OCI-LY7 (cell line): ENCODE results near the gene YIPF5. TPM values are rescaled to one million over a fixed set of nuclear protein-coding genes. Genes with fewer than 3 reads are reported as not detected.

Experiments used
- BruUV-seq: library from RNA; stranded (reverse); fragments of 400-500 nt; replicated peaks from 2 replicates; lab custom pipeline; 2021; lab: Mats Ljungman, UMichigan
- CTCF ChIA-PET: fragments of 300-600 bp; sonication (Branson Sonifier 250); formaldehyde crosslinking; loops from one replicate; lab custom pipeline; 2022; ENCODE audit warnings: antibody characterized with exemption; ENCODE audit not compliant: unreplicated experiment; lab: Charles Lee
- POLR2A ChIA-PET: fragments of 300-600 bp; sonication (Branson Sonifier 250); formaldehyde crosslinking; loops from one replicate; lab custom pipeline; 2022; ENCODE audit warnings: antibody characterized with exemption; lab: Charles Lee
- DNase-seq: peaks from one replicate; pipeline ENCODE4 v3.0.0-alpha.2; 2015; ENCODE audit warnings: low spot score
- H2AFZ ChIP-seq: fragments of 200-600 bp; sonication (generic), shearing (Covaris generic); 2 replicates; pipeline ENCODE4 v1.6.1; 2014; ENCODE audit warnings: mild to moderate bottlenecking, antibody characterized with exemption, low read length, moderate library complexity
- H3K27ac ChIP-seq: fragments of 200-600 bp; sonication (generic); 2 replicates; pipeline ENCODE4 v1.5.1; 2014; ENCODE audit warnings: mixed run types, low read depth, mild to moderate bottlenecking, moderate library complexity, low read length, inconsistent platforms; ENCODE audit not compliant: poor library complexity, severe bottlenecking
- H3K36me3 ChIP-seq: fragments of 200-600 bp; sonication (generic); 2 replicates; pipeline ENCODE4 v1.6.1; 2014; ENCODE audit warnings: mild to moderate bottlenecking, antibody characterized with exemption, low read length, moderate library complexity, mixed read lengths; ENCODE audit not compliant: insufficient read depth
- H3K4me1 ChIP-seq: fragments of 200-600 bp; sonication (generic); 2 replicates; pipeline ENCODE4 v1.5.1; 2014; ENCODE audit warnings: mild to moderate bottlenecking, low read length; ENCODE audit not compliant: insufficient read depth, poor library complexity, severe bottlenecking
- H3K4me2 ChIP-seq: fragments of 200-600 bp; sonication (generic); 2 replicates; pipeline ENCODE4 v1.6.1; 2014; ENCODE audit warnings: mild to moderate bottlenecking, low read length
- H3K4me3 ChIP-seq: fragments of 200-600 bp; sonication (generic); 2 replicates; pipeline ENCODE4 v1.5.1; 2014; ENCODE audit warnings: mild to moderate bottlenecking, low read depth, low read length; ENCODE audit not compliant: poor library complexity, severe bottlenecking
- H3K79me2 ChIP-seq: fragments of 200-600 bp; sonication (generic); 2 replicates; pipeline ENCODE4 v1.6.1; 2016; ENCODE audit warnings: low read depth, mild to moderate bottlenecking, low read length, moderate library complexity, mixed read lengths; ENCODE audit not compliant: insufficient read depth
- H3K9me2 ChIP-seq: fragments of 200-600 bp; sonication (generic); 2 replicates; pipeline ENCODE4 v1.6.1; 2016; ENCODE audit warnings: mild to moderate bottlenecking, low read length, mixed read lengths; ENCODE audit not compliant: insufficient read depth
- H3K9me3 ChIP-seq: fragments of 200-600 bp; sonication (generic); 2 replicates; pipeline ENCODE4 v1.6.1; 2014; ENCODE audit warnings: mild to moderate bottlenecking, mixed run types, low read length, mixed read lengths
- H4K20me1 ChIP-seq: fragments of 200-600 bp; sonication (generic); 2 replicates; pipeline ENCODE4 v1.6.1; 2014; ENCODE audit warnings: mild to moderate bottlenecking, antibody characterized with exemption, low read length, moderate library complexity, mixed read lengths; ENCODE audit not compliant: insufficient read depth
- CTCF ChIP-seq: fragments of 200-600 bp; sonication (generic); conservative IDR thresholded peaks from 2 replicates; pipeline ENCODE4 v1.5.1; 2014; ENCODE audit warnings: mild to moderate bottlenecking, antibody characterized with exemption, low read length, moderate library complexity, mixed read lengths
- EZH2phosphoT487 ChIP-seq: fragments of 200-600 bp; sonication (generic); IDR thresholded peaks from 2 replicates; pipeline ENCODE4 v1.6.1; 2018; ENCODE audit warnings: low read depth, borderline replicate concordance, mild to moderate bottlenecking, mixed run types, antibody characterized with exemption, low read length, moderate library complexity, mixed read lengths
- intact Hi-C: fragments of 100-400 bp; cut with micrococcal nuclease; formaldehyde crosslinking; loops from one replicate; pipeline ENCODE4 v1.10.0; 2022; ENCODE audit not compliant: unreplicated experiment
- total RNA-seq, 2 experiments: library from RNA; depleted of rRNA in 1 of 2; stranded (reverse); fragments of >200 nt in 1 of 2; shearing (Covaris generic) in 1 of 2; gene quantifications; 2 replicates each; pipeline ENCODE4 v1.2.3, GENCODE V29; 2014 to 2022

Gene YIPF5
- total RNA-seq, 2 experiments from 2014 or later = 11.9 to 23.1 TPM

DNA sequence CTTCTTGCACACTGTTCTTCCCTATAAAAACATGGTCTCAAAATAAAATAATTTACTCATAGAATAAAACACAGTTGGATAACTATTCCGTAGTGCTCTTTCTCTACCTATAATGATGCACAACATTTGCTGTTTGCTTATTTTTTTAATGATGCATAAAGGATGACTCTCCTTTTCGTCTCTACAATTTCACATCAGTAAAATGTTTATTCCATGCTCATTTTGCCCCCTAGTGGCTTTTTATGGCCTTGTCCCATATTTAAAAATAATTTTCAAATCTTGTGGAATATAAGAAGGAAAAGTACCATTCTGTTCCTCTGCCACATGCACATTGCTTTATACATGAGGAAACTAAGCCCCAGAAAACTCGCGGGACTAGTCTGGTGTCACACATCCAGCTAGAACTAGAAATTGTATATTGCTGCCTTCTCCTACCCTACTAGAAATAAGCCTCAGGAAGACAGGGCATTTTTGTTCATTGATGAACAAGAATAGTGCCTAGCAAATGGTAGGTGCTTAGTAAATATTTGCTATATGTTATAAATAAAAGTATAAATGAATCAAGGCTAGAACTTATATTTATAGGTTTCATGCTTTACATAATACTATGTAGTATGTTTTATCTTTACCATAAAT is 12.9 kb upstream of the YIPF5 start:
- H3K4me2 ChIP-seq = no peak overlapping the region
- no peak overlapping the region for H2AFZ ChIP-seq
- H3K36me3 ChIP-seq = no peaks in the 10 kb centered on the region
- H3K79me2 ChIP-seq = no peaks in the 10 kb centered on the region
- no TSS peak for BruUV-seq
- no peak overlapping the region for H3K27ac ChIP-seq
- H3K9me2 ChIP-seq = no peaks in the 10 kb centered on the region
- ChIA-PET CTCF (no interaction called here), POLR2A (no interaction called here)
- peaks cover 19% of the 10 kb centered on the region for H3K4me1 ChIP-seq
- intact Hi-C loops = loop anchor here (10.0 kb wide), 2 partner anchors 1179 to 1259 kb away; no protein-coding TSS in a partner anchor
- peak; percentile 90 for TF ChIP-seq CTCF
- no peak for TF ChIP-seq EZH2phosphoT487
- no peaks in the 10 kb centered on the region for H4K20me1 ChIP-seq
- H3K4me3 ChIP-seq = no peak overlapping the region
- peak; percentile 51 for DNase-seq
- H3K9me3 ChIP-seq = no peaks in the 10 kb centered on the region; the same call in 1 of the 2 replicates

DNA sequence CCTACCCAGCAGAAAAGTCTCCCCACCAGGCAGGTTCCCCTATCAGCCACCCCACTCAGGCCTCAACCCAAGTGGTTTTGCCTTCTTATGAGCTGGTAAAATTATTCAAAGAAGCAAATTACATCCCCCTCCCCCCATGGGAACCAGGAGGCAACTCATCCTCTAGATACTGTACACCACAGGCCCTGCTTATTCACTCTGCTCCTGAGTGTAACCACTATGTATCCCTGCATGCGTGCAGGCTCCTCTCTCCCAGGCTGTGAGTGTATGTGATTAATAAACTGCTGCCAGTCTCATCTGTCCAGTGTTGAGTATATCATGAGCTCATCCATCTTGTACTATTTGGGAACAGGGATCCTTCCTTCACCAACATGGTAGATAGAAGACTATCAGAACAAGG is 8.8 kb upstream of the YIPF5 start:
- Histone ChIP-seq H3K9me2 (no peaks in the 10 kb centered on the region), H3K27ac (no peak overlapping the region), H3K9me3 (no peaks in the 10 kb centered on the region), H3K4me2 (no peak overlapping the region), H3K79me2 (no peaks in the 10 kb centered on the region), H3K4me1 (no peaks in the 10 kb centered on the region), H3K36me3 (no peaks in the 10 kb centered on the region), H3K4me3 (no peak overlapping the region), H4K20me1 (no peaks in the 10 kb centered on the region), H2AFZ (no peak overlapping the region)
- intact Hi-C loops = loop anchor here (10.0 kb wide), 1 partner anchor 774 kb away; the partner anchor contains the start of gene NR3C1
- DNase-seq = no peak
- ChIA-PET CTCF (no interaction called here), POLR2A (interaction anchor here (0.8 to 2.8 kb wide), 2 partner anchors 9 to 11 kb away, joined by 4 to 11 read pairs; partner anchors contain the start of genes KCTD16 and YIPF5)
- no TSS peak for BruUV-seq
- TF ChIP-seq CTCF (no peak), EZH2phosphoT487 (no peak)

DNA sequence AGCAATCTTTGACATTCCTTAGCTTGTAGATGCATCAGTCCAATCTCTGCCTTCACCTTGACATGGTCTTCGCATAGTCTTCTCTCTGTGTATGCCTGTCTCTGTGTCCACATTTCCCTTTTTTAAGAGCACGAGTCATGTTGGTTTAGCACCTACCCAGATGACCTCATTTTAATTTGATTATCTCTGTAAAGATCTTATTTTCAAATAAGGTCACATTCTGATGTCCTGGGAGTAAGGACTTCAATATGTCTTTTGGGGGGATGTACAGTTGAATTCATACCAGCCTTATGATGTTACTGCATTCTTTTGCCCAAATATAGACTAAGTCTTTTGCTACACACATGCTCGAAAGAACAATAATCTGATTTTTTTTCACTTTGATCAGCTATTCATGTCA is 7.1 kb upstream of the YIPF5 start:
- H3K36me3 ChIP-seq = no peaks in the 10 kb centered on the region
- no peaks in the 10 kb centered on the region for H3K9me2 ChIP-seq
- ChIA-PET POLR2A (no interaction called here), CTCF (no interaction called here)
- intact Hi-C loops = loop anchor here (10.0 kb wide), 1 partner anchor 773 kb away; the partner anchor contains the start of gene NR3C1
- H3K4me3 ChIP-seq = no peak overlapping the region
- DNase-seq = no peak
- no peak overlapping the region for H3K27ac ChIP-seq
- no peak overlapping the region for H2AFZ ChIP-seq
- no peak overlapping the region for H3K4me2 ChIP-seq
- no peaks in the 10 kb centered on the region for H4K20me1 ChIP-seq
- TF ChIP-seq CTCF (no peak), EZH2phosphoT487 (no peak)
- H3K4me1 ChIP-seq = no peaks in the 10 kb centered on the region
- no peaks in the 10 kb centered on the region for H3K79me2 ChIP-seq
- no TSS peak for BruUV-seq
- H3K9me3 ChIP-seq = no peaks in the 10 kb centered on the region
